Stimulated activated CD8-positive, alpha-beta memory T cell treated with anti-CD3 and anti-CD28 coated beads, Interleukin-15, amount 100 ng/mL, for 48 hours (primary cell): ENCODE measurements around the gene MOGAT3.

Experiments used
- DNase-seq, 2 donors: peaks; one replicate each; pipeline ENCODE4 v3.0.0-alpha.2; 2020; ENCODE audit warnings: low read depth in 2 of 2

The MOGAT3 gene, protein sequence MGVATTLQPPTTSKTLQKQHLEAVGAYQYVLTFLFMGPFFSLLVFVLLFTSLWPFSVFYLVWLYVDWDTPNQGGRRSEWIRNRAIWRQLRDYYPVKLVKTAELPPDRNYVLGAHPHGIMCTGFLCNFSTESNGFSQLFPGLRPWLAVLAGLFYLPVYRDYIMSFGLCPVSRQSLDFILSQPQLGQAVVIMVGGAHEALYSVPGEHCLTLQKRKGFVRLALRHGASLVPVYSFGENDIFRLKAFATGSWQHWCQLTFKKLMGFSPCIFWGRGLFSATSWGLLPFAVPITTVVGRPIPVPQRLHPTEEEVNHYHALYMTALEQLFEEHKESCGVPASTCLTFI

DNA sequence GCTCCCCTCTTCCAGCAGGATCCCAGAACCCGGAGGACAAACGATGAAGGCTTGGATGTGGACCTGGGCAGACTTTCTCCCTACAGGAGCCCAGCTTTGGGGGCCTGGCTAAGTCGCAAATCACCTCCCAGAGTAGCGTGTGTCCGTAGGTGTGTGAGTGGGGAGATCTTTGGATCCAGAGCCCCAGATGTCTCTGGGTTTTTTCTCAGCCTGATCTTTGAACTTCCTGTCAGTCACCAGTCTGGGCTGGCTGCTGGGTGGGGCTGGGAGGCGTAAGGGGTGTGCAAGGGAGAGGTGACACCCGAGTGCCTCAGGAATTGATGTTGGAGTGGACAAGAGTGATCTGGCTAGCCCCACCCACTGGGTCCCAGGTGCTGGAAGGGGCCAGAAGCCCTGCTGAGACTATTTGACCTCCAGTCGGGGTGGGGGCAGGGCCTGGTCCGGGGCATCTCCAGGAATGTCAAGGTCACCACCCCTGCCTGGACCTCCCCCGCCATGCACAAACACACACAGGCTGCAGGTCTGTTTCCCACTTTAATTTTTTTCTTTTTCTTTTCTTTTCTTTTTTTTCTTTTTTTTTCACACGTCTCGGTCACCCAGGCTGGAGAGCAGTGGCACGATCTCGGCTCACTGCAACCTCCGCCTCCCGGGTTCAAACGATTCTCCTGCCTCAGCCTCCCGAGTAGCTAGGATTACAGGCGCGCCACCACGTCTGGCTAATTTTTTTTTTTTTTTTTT is at the start of gene MOGAT3:
Gene MOGAT3, minus strand, starts transcription at position 175 of the 738 bp plus-strand sequence. CDS start 182 bp downstream, outside the sequence.
- no peak for DNase-seq

DNA sequence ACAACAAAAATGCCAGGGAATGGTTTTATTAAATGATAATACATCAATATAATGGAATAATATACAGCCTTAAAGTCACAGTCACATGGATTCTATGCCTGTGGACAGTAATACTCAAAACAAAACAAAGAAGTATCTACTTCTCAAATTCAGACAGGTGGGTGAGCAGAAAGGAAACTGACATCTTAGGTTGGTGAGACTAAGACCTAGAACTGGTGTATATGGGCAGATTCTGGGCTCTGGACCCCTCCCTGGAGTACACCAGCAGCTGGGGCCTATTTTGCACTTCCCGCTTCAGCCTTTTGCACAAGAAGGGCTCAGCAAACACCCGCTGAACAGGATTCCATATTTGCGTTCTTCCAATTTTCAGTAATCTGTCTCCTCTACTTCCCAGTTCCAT is 49.5 kb upstream of the MOGAT3 start:
- DNase-seq, result no peak

DNA sequence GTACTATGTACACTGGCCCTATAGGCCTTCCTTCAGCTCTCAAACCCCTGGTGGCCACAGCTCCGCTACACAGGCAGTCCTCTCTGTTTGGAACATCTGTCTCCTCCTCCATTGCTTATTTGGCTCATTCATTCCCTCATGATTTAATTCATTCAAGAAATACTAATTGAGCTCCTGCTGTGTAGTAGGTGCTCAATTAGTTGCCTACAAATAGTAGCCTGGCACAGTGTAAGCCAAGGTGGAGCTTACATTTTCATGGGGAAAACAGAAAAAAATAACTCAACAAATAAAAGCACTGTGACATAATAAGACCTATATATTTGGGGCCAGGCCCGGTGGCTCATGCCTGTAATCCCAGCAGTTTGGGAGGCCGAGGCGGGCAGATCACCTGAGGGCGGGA is 47.4 kb upstream of the MOGAT3 start:
- DNase-seq, result no peak

DNA sequence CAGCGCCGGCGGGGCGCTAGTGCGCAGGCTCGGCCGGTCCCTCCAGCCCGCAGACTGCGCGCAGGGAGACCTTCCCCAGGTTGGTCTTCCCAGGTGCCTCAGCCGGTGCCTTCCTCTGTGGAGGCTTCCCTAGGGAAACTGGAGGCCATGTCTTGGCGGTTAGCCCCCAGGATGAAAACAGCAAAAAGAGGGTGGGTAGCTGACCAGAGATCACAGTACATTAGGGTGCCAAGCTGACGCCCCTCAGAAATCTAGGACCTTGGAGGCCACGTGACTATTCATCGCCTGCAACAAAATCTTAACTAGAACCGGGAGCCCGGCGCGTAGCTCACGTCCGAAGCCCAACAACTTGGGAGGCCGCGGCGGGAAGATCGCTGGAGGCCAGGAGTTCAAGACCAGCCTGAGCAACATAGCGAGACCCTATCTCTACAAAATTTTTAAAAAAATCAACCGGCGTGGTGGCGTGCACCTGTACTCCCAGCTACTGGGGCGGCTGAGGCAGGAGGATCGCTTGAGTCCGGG is 44.4 kb upstream of the MOGAT3 start:
- no peak for DNase-seq

DNA sequence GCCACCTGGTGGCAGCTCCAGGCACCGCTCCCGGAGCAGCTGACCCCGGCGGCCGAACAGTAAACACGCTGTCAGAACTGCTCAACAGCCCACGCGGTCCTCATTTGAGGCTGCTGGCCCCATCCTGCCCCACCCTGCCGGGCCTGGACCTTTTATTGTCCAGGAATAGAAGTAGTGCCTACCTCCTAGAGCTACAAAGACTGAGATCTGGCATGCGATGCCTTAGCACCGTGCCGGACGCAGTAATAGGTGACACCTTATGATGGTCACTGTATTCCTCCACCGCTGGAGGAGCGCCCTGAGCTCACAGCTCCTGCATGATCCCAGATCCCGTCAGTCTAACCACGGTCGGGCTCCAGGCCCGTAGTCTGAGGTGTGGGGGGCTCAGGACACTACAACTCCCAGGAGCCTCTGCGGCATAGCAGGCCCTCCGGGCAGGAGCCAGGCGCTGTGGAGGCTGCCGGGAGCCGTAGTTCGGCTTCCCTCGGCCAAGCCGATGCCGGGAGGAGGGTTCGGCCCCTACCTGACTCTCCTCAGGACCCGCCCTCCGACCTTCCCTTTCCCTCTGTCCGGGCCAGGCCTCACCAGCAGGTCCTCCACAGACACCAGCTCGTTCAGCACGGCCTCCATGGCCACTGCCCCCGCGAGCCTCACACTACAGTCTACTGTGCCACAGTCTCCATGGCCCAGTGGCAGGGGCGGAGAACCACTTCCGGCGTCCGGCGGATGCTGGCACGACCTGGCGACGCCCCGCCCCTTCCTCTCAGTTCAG is 43.7 kb upstream of the MOGAT3 start, which contains the start of gene FIS1:
Gene FIS1, minus strand, starts transcription at position 707 of the 772 bp plus-strand sequence. Its CDS starts 77 bp downstream, at position 630.
- DNase-seq, result peak; percentile 90 to 95

DNA sequence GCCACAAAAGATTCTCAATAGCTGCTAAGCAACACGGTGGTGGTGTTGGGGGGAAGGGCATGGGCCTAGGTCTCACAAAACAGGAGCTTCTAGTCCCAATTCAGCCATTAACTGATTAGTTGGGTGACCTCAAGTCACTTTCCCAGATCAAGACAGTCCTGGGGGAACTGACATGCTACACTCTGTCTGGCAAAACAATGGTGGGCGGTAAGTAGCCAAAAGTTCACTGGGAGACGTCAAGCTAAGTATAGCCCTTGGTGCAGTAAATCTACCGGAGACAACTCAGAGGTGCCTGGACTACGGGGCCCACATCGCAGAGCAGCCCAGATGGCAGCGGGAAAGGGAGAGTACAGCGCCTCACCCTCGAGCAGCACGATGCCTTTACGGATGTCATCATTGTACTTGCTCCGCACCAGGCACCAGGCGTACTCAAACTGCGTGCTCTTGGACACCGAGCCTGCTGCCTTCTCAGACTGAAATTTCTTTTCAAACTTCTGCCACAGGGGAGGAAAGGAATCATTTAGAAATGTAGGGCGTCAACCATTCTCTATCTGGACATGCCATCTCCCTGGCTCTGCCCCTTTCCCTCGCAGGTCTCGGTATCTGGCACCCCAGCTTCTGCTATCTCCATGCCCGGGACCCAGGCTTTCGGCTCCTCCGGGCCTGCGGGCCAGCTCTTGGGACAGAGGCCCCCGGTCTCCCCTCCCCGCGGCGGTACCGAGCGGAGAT is 43.0 kb upstream of the MOGAT3 start:
- DNase-seq, result no peak

DNA sequence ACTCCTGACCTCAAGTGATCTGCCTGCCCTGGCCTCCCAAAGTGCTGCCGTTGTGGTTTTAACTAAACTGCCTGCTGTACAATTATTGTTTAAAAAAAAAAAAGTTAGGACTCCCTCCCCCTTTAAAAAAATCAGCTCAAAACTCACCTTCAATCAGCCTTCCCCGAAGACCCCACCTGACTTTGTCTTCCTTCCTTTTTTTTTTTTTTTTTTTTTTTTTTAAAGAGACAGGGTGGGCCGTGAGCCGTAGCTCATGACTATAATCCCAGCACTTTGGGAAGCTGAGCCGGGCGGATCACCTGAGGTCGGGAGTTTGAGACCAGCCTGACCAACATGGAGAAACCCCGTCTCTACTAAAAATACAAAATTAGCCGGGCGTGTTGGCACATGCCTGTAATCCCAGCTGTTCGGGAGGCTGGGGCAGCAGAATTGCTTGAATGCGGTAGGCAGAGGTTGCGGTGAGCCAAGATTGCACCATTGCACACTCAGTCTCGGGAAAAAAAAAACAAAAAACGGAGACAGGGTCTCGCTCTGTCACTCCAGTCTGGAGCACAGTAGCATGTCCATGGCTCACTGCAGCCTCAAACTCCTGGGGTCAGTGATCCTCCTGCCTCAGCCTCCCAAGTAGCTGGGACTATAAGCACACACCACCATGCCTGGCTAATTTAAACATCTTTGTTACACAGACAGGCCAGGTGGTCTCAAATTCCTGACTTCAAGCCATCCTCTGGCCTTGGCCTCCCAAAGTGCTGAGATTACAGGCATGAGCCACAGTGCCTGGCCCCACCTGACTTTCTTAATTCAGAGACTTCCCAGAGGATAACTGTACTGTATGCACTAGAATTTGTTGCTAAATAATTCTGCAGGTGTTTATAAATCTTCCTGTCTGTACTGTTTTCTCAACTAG is 40.9 kb upstream of the MOGAT3 start:
- no peak for DNase-seq

DNA sequence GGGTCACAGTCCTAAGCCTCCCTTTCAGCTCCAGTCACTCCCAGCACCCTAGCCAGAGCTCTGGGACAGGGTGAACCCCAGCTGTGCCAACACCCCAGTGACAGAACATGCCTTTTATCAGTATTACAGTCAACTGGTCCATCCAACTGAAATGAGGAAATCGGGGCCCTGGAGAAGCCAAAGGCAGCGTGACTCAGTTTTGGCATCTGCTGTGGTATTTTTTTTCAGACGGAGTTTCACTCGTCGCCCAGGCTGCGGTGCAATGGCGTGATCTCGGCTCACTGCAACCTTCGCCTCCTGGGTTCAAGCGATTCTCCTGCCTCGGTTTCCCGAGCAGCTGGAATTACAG is 40.2 kb upstream of the MOGAT3 start:
- DNase-seq, result no peak

DNA sequence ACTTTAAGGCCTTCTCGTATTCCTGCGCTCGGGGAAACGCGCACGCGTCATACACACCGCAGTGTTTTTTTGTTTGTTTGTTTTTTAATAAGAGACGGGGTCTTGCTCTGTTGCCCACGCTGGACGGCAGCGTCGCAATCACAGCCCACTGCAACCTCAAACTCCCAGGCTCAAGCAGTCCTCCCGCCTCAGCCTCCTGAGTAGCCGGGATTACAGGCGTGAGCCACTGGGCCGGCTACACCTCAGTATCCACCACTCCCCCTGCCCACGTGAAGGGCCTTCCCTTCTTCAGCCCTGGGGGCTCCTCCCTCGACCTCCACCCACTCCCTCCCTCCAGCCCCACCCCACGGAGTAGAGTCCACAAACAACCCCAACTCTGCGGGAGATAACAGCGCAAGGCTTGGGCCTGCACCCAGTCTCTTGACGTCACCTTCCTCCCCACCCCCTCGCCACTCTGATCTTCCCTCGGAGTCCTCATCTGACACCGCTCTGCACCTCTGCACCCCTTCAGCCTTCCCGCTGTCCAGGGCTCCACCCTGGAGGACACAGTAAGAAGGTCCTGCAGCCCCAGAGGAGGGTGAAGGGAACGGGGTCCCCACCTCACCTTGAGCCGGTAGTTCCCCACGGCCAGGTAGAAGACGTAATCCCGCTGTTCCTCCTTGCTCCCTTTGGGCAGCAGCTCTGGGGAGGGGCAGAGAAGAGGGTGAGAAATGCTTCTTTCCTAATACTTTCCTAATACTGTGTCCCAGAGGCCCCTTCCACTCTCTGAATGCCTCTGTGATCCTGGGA is 39.6 kb upstream of the MOGAT3 start:
- DNase-seq, result no peak

DNA sequence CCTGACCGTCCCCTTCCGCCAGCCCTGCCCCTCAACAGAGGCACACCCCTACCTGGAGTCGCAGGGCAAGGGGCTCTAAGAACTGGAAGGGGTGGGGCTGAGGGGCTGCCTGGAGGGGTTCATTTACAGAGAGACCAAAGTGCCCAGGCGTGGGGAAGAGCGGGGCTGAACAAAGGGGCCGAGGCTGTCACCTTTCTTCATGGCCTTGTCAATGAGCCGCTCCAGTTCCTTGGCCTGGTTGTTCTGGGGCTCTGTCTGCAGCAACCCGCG is 39.0 kb upstream of the MOGAT3 start:
- no peak for DNase-seq

DNA sequence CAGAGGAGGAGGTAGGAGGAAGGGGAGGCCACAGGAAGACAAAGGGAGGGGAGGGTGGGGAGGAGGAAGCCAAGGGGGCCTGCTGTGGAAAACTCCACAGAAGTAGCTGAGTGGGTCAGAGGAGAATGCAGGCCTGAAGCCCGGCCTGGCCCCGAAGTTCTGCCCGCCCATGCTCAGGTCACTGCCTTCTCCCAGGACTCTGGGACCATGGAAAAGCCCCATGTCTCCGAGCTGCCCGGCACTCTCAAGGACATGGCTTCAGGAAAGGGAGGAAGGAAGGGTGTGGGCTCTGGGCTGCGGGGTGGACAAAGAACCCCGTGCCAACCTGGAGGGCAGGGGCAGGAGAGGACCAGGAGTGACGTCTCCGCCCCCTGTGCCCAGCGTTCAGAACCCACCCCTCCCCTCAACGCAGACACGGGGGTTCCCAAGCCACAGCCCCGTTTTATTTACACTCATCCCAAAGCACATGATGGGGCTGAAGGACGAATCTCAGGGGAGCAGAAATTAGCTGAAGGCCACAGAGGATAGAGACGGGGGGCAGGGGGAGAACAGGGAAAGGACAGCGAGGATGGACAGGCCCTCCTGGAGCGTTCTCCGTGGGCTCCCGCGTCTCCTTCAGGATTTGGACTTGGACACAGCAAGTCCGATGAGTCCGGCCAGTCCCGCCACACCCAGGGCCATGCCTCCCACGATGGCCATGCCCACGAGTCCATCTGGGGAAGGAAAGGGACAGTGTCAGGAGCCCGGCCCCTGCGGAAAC is 38.5 kb upstream of the MOGAT3 start:
- no peak for DNase-seq

DNA sequence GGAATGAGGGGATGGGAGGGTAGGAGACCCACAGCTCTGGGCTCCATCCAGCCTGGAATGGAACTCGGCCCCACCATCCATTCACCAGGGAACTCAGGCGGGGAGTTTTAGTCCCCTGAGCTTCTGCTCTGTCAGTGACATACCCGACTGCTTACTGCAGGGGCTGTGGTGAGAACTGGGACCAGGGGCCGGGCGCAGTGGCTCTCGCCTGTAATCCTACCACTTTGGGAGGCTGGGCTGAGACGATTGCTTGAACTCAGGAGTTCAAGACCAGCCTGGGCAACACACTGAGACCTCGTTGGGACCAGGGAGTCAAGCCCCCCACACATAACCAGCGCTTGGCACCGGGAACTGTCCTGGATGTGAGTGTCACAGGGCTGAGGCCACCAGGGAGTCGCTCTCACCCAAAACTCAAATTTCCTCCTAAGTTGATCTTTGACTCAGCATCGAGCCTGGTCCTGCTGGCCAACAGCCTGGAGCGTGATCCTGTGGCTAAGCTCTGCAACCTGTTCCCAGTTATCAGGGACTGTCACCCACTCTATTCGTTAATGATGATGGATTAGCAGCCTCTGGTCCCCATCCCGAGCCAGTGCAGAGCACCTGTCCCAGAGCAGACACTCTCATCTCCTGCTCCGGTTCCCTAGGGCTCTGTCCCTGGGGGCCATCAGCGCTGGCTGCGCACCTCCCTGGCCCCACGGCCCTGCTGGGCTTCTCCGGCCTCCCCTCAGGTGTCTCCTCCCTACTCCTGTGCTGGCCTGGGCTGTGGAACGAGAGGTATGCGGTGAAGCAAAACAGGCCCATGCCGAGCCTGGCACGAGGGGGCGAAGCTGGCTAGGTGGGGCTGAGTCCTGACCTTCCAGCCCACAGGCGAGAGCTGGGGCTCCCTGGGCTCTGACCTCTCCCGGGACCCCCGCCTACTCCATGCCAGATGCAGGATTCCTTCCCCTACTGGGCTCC is 37.7 kb upstream of the MOGAT3 start:
- DNase-seq, result no peak

DNA sequence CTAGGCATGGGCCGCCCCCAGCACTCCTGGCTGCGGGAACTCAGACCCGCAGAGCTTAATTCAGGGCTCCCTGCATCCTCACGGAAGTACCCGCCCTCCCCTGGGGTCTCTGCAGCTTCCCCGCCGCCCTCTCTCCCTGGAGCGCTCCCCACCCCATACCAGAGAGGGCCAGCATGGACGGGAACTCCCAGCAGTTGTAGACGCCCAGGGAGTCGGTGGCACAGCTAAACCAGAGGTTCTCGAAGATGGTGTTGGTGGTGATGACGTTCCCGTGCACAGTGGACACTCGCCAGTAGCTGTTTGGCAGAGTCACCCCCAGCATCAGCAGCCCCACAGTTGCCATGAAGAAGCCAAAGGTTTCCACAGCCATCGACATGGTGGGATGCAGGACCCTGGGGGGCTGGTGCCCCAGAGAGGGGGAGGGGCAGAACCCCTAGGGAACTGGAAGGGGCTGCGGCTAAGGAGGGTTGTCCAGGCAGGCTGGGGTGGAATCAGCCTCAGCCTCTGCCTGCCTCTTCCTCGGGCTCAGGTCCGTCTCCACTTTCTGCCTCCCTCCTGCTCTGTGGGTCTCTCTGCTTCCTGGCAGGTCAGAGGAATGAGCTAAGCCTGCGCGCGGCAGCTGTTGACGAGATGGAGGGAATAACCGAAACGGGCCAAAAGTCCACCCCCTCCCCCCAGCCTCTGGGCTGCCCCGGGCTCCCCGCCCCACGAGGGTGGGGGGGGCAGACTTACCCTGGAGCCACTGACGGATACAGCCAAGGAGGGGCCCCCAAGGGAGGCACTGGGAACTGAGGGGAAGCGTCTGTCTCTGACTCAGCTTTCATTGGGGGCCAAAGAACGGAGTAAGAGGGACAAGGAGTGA is 36.6 kb upstream of the MOGAT3 start, which contains the start of gene CLDN15:
Gene CLDN15, minus strand, starts transcription at position 597 of the 862 bp plus-strand sequence. Its CDS starts 221 bp downstream, at position 376.
- DNase-seq, result no peak

DNA sequence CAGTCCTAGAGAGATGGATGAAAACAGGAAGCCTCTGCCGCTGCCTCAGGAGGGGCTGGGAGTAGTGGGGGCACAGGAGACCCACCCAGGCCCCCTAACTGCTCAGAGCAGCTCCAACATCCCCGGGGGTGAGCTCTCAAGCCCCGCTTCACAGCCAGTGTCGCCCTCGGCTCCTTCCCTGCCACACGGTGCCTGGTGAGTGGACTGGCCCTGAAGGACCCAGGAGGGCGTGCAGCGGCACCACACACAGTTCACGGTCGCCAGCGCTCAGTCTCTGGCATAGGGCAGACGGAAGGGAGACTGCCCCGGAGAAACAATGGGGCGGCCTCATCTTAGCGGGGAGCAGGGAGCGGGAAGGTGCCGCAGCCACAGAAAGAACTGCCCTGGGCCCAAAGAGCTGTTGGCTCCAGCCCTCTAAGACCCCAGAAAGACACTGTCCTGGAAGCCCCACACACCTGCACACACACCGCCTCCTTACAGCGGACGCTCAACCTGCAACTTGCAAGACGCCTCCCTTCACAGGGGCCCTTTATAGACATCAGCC is 35.5 kb upstream of the MOGAT3 start:
- DNase-seq, result no peak

DNA sequence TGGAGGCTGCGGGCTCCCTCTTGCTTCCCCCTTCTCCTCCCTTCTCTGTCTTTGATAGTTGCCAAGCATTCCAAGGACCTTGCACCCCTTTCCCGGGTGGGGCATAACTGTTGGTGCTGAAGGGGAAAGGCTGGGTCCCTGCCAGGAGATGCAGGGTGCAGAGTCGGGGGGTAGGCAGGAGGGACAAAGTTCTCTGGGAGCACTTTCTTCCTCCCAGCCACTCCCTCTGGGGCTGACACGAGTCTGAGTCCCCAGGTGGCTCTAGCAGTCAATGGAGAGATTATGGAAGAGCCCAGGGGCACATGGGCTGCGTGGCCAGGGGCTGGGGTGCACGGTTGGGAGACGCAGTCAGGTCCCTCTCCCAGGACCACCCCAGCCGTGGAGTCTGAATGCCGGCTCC is 34.7 kb upstream of the MOGAT3 start:
- no peak for DNase-seq

DNA sequence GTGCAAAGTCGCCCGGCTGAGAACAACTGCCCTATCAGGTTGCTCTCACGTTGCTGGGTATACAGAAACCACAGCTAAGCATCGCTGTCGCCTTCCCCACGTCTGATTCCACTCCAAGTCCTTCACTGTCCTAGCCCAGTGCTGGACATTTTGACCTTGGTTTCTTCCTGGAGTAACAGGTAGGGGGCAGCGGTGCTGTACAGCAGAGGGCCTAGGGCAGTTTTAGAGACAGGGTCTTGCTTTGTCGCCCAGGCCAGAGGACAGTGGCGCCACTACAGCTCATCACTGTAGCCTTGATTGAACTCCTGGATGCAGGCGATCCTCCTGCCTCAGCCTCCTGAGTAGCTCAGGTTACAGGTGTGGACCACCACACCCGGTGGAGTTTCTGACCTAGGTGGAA is 34.2 kb upstream of the MOGAT3 start:
- DNase-seq, result no peak

DNA sequence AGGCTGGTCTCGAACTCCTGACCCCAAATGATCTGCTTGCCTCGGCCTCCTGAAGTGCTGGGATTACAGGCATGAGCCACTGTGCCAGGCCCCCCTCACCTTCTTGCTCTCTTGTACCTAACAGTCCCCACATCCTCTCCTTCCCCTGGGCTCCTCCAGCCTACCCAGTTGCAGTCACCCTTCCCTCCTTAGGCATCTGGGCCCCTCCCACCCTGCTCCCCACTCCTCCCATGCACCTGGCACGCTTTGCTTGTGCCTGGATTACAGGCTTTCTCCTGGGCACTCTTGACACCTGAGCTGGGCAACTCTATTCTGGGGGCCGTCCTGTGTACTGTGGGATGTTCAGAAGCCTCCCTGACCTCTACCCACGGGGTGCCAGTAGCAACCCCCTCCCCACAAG is 33.8 kb upstream of the MOGAT3 start:
- no peak for DNase-seq
